Pancreas (tissue), 10 donors: ENCODE measurements around the gene CCNF. TPM values are rescaled to one million over a fixed set of nuclear protein-coding genes. Genes with fewer than 3 reads are reported as not detected.
A peak's percentile ranks its signal among the peaks of the same experiment; 100 is the strongest.

Source experiments
- ATAC-seq, 4 donors: fragments of 200-7000 bp; cut with Tn5 transposase; one replicate each; pipeline versions ENCODE4 v1.8.0 to v1.9.1; 2020; ENCODE audit warnings: mild to moderate bottlenecking in 4 of 4, moderate library complexity in 4 of 4
- DNase-seq, 6 donors: peaks; one replicate each; pipeline ENCODE4 v3.0.0-alpha.2; 2020
- FAIRE-seq: peaks from 2 replicates; lab custom pipeline; 2012; peaks lifted over from hg19 to GRCh38; lab: Jason Lieb, UNC
- H3K27ac ChIP-seq, 4 donors: fragments of 200-600 bp; sonication (generic); 1 replicate in 3 of 4; 2 replicates in 1 of 4; pipeline versions ENCODE4 v1.5.0 to v1.8.0; 2020
- H3K27me3 ChIP-seq, 4 donors: fragments of 200-600 bp; one replicate each; pipeline ENCODE4 v1.8.0; 2021
- H3K36me3 ChIP-seq, 3 donors: fragments of 200-600 bp; sonication (generic) in 1 of 3; one replicate each; pipeline versions ENCODE4 v1.5.0 to v1.8.0; 2020 to 2021
- H3K4me1 ChIP-seq, 3 donors: fragments of 200-600 bp; one replicate each; pipeline ENCODE4 v1.8.0; 2021
- H3K4me3 ChIP-seq, 4 donors: fragments of 200-600 bp; sonication (generic) in 2 of 4; one replicate each; pipeline versions ENCODE4 v1.5.0 to v1.8.0; 2020 to 2021
- H3K9me3 ChIP-seq, 4 donors: fragments of 200-600 bp; one replicate each; pipeline ENCODE4 v1.8.0; 2021
- WGBS, 2 donors: extraction: QIAGEN DNeasy Blood & Tissue Kit; methylation state at CpG; one replicate each; pipeline ENCODE4 v1.1.7; 2013; 5-methylcytosine and 5-hydroxymethylcytosine counted together
- intact Hi-C, 3 donors: fragments of 100-400 bp; cut with DNase I; formaldehyde crosslinking; loops; one replicate each; pipeline versions ENCODE4 v1.11.1 to v1.14.2; 2022
- polyA plus RNA-seq, 2 donors: library from polyadenylated mRNA; stranded (reverse); fragments of 200-250 nt; gene quantifications; one replicate each; pipeline ENCODE4 v1.2.3, GENCODE V29; 2013
- total RNA-seq, 6 donors: library from RNA; stranded (reverse); fragmentation: NEBNext Ultra II Directional in 4 of 6; extraction: Animal tissue kit (Norgen Biotek cat#: 25700) in 4 of 6; gene quantifications; one replicate each; pipeline versions ENCODE4 v1.2.1 to v1.2.4, GENCODE V29; 2021 to 2023
- TF ChIP-seq, protein P1 (sequence below), 4 donors: fragments of 200-600 bp; sonication (generic) in 3 of 4; IDR thresholded peaks; one replicate each; pipeline versions ENCODE4 v1.5.0 to v1.8.0; 2021; ENCODE audit warnings: antibody characterized with exemption in 4 of 4
- donor health status: healthy with polysubstance abuse.
- donor health status: DM: no; HTN: no; CAD: no; lungs with moderate emphysema.
- donor health status: DM: no; HTN: no; CAD: no.
- donor health status: control.
- donor health status: control.
- donor health status: Bipolar disorder and iron deficiency.
- donor health status: DM: yes; HTN: yes; CAD: no.
- donor health status: DM: no; HTN: no; CAD: no.
- donor health status: DM: no; HTN: no; CAD: no.
- donor health status: DM: yes; HTN: yes; CAD: no.

The CCNF gene
- total and polyA plus RNA-seq, 8 donors = 0.69 to 2.6 (median 1.1) TPM

GRCh38 chr16:2500430-2500917 is 71.2 kb downstream of the CCNF start:
- no peak overlapping the region for H3K27ac ChIP-seq
- 81 to 86% methylated on average over 20 of the region's 20 CpGs for WGBS, 2 donors
- H3K36me3 ChIP-seq = peaks cover 0 to 18% (median 0%) of the 10 kb centered on the region in 3 donors
- FAIRE-seq (no peak), DNase-seq (peak in 2 of 6 donors; percentile 63 to 85), ATAC-seq (no peak)
- no peaks in the 10 kb centered on the region for H3K27me3 ChIP-seq
- intact Hi-C loops = loop anchor here in 1 of 3 donors (2.0 to 5.0 kb wide), 2 partner anchors 64 to 308 kb away; no protein-coding TSS in a partner anchor
- H3K4me3 ChIP-seq = no peak overlapping the region
- TF ChIP-seq, protein P1, sequence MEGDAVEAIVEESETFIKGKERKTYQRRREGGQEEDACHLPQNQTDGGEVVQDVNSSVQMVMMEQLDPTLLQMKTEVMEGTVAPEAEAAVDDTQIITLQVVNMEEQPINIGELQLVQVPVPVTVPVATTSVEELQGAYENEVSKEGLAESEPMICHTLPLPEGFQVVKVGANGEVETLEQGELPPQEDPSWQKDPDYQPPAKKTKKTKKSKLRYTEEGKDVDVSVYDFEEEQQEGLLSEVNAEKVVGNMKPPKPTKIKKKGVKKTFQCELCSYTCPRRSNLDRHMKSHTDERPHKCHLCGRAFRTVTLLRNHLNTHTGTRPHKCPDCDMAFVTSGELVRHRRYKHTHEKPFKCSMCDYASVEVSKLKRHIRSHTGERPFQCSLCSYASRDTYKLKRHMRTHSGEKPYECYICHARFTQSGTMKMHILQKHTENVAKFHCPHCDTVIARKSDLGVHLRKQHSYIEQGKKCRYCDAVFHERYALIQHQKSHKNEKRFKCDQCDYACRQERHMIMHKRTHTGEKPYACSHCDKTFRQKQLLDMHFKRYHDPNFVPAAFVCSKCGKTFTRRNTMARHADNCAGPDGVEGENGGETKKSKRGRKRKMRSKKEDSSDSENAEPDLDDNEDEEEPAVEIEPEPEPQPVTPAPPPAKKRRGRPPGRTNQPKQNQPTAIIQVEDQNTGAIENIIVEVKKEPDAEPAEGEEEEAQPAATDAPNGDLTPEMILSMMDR (IDR thresholded peaks at IDR 0.05) = no peak
- H3K4me1 ChIP-seq = peaks cover 21 to 25% (median 22%) of the 10 kb centered on the region in 3 donors
- no peaks in the 10 kb centered on the region for H3K9me3 ChIP-seq

DNA sequence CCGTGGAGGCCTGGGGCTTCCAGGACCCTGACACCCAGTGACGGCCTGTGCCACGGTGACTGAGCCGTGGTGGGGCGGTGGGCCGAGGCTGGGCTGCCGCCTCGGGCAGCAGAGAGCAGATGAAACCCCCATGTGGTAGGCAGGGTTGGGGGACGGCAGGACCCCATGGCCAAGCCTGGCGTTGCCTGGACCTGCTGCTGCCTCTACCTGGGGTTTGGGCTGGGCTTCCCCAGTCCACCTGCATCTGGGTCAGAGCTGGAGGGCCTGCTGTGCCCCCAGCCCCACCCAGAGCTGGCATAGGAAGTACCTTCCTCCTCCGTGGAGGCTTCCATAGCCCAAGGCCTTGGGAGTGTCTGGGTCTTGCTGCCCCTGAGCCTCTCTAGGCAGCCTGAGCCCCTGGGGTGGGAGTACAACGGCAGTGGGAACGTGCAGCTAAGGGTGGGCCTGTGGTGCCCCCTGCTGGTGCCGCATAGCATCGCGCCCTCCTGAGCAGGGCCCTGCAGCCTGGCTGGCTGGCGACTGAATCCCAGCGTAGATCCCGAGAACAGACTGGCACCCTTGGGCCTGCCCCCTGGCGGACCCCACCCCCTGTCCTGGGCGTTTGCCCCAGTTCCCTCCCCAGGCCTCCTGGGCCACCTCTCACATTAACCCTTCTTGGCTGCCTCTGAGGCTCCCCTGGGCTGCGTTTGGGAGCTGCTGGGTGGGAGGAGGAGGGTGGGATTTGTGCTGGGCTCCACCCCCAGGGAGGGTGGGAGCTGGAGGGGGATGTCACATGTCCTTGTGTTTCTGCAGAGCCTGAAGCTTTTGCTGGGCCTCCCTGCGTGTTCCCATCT is 71.9 kb downstream of the CCNF start:
- Histone ChIP-seq H3K27ac (peak overlapping the region in 2 of 4 donors; percentile 29 to 74), H3K27me3 (no peaks in the 10 kb centered on the region), H3K4me3 (peak overlapping the region in 1 of 4 donors; percentile 7), H3K4me1 (peaks cover 21 to 25% (median 22%) of the 10 kb centered on the region in 3 donors), H3K36me3 (peaks cover 0 to 16% (median 0%) of the 10 kb centered on the region in 3 donors), H3K9me3 (no peaks in the 10 kb centered on the region)
- FAIRE-seq (no peak), ATAC-seq (peak; percentile 75 to 89 (median 84)), DNase-seq (peak; percentile 72 to 94 (median 84))
- intact Hi-C loops = loop anchor here in 1 of 3 donors (2.0 to 5.0 kb wide), 2 partner anchors 64 to 309 kb away; no protein-coding TSS in a partner anchor
- TF ChIP-seq, protein P1 (IDR thresholded peaks at IDR 0.05) = peak; percentile 96 to 99 (median 98)
- 37 to 48% methylated on average over 16 to 23 of the region's 23 CpGs for WGBS, 2 donors

- peak overlapping the region; percentile 29 to 74 (median 71) for H3K27ac ChIP-seq
- peak overlapping the region in 1 of 4 donors; percentile 2 for H3K4me3 ChIP-seq
- H3K36me3 ChIP-seq = peaks cover 0 to 6% (median 0%) of the 10 kb centered on the region in 3 donors
- H3K27me3 ChIP-seq = no peaks in the 10 kb centered on the region
- H3K9me3 ChIP-seq = no peaks in the 10 kb centered on the region
- H3K4me1 ChIP-seq = peaks cover 21 to 25% (median 22%) of the 10 kb centered on the region in 3 donors
- TF ChIP-seq, protein P1 (IDR thresholded peaks at IDR 0.05) = no peak
- intact Hi-C loops = loop anchor here in 1 of 3 donors (2.0 to 5.0 kb wide), 2 partner anchors 65 to 310 kb away; no protein-coding TSS in a partner anchor
- no peak for ATAC-seq
- FAIRE-seq = no peak
- 60 to 64% methylated on average over 17 to 18 of the region's 18 CpGs for WGBS, 2 donors
- no peak for DNase-seq
Observed at GRCh38 chr16:2501946-2502895, 73.0 kb downstream of the CCNF start.

DNA sequence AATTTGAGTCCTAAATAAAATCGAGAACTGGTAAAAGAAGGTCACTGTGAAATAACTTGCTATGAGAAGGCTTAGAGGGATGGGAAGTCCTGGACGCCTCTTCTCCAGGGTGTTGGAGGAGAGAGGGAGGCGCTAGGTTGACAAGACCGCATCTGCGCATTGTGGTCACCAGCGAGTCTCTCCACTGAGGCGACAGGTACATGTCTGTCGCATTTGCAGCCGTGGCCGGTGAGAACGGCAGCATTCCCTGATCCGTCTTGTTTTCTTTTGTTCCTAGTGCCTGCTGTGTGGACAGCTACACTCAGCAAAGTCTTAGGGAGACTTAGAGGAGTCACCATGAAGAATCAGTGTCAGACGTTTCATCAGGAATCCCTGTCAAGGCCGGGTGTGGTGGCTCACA is 76.4 kb downstream of the CCNF start:
- Histone ChIP-seq H3K4me3 (no peak overlapping the region), H3K4me1 (peaks cover 3 to 15% (median 5%) of the 10 kb centered on the region in 3 donors), H3K9me3 (no peaks in the 10 kb centered on the region), H3K27me3 (no peaks in the 10 kb centered on the region), H3K36me3 (peaks cover 0 to 5% (median 0%) of the 10 kb centered on the region in 3 donors), H3K27ac (no peak overlapping the region)
- ATAC-seq (no peak), DNase-seq (peak in 1 of 6 donors; percentile 22), FAIRE-seq (no peak)
- intact Hi-C loops = no loop called here
- TF ChIP-seq, protein P1 (IDR thresholded peaks at IDR 0.05) = no peak
- WGBS, 2 donors = 86 to 91% methylated on average over 14 of the region's 14 CpGs
